ENCODE measurements around the gene DACT2.
"Not testable (repeated sequence)": the region's sequence is repeated elsewhere in the genome, so short reads cannot be mapped to it uniquely, and the experiment has no call there.

DACT2 gene

DNA sequence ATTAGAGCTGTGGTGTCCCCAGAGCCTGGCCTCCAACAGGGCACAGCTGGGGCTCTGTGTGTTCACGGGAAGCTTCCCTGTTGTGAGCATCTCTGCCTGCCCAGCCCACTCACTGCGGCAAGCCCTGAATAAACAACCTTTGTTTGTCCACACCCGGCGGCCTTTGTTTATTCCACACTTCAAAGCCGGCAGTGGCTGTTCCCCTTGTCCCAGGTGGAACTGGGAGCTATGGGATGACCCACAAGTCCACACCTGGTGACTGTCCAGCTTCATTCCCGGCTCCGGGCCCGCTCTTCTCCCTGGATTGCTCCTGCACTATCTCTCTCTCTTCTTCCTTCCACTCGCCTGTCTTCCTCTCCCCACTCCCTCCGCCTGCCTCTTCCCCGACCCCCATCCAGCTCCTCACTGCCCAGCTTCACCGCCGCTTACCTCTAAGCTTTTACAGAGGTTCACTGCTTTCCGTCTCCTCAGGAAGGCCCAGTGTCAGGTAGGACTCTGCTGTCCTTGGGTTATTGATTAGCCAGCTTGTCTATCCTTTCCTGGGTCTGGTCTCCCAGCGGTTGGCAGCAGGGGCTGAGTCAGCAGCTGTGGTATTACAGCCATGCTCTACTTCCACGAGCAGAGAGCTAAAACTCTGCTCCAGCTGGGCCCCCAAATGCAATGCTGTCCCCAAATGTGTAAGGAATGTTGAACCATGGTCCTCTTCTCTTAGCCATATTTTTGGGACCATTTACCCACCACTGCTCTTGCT is 17.8 kb downstream of the DACT2 start:
- DNase-seq (ENCODE audit: low read depth) = no peak

- no peak for DNase-seq (ENCODE audit: low read depth)
Observed at GRCh38 chr6:168300975-168301647, 18.5 kb downstream of the DACT2 start.

GRCh38 chr6:168299541-168300511 is 19.8 kb downstream of the DACT2 start:
- DNase-seq (ENCODE audit: low read depth) = no peak

- no peak for DNase-seq (ENCODE audit: low read depth)
Observed at GRCh38 chr6:168297643-168298042, 21.9 kb downstream of the DACT2 start.

- no peak for DNase-seq (ENCODE audit: low read depth)
Observed at GRCh38 chr6:168294901-168295300, 24.7 kb downstream of the DACT2 start.

DNA sequence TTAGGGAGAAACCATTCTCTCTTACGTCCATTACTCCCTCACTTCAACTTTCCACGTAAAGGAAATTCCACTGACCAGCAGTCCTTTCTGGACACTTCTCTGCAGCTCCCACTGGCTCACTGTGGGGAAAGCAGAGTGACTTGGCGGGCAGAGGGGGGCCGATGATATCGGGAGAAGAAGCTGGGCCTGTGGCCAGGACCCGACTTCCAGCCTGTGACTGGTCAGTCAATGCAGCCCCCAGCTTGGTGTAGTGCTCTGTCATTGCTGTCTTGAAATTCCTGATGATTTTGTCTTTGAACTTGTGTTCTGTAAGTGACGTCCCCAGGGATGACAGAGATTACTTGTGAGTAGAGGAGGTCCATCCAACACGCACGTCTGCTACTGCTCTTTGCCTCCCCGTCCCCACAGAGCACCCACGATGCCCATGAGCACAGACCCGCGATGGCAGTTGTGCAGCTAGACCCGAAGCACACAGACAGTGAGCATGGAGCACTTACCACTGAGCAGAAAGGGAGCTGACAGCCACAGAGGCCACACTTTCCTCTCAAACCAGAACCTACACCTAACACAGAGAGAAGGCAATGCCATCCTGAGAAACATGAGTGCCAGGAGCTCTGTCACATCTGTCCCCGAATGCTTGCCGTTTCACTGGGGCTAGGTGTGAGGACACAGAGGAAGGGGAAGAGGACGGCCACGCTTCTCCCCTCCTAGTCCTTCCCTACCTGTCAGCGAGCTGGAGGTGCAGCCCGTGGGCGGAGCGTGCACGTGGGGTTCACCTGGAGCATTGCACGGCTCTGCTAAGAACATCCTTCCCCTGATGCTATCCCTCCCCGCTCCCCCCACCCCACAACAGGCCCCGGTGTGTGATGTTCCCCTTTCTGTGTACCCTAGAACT is 25.7 kb downstream of the DACT2 start:
- no peak for DNase-seq (ENCODE audit: low read depth)

GRCh38 chr6:168292826-168293225 is 26.8 kb downstream of the DACT2 start:
- no peak for DNase-seq (ENCODE audit: low read depth)

DNA sequence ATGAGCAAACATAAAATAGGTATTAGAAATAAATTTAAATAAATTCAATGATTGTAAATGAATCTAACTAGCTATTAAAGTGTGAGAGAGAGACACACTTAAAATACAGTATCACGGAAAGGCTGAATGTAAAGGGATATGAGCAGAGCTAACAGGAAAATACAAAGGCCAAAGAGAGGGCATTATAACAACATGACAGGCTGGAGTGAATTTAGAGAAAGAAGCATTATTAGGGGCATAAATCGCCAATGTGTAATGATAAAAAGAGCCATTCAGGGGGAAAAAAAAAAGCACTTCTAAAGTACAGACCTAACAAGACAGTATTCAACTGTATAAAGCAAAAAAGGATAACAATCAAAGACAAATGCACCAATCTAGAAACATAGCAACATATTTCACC is 28.1 kb downstream of the DACT2 start:
- DNase-seq (ENCODE audit: low read depth) = no peak

DNA sequence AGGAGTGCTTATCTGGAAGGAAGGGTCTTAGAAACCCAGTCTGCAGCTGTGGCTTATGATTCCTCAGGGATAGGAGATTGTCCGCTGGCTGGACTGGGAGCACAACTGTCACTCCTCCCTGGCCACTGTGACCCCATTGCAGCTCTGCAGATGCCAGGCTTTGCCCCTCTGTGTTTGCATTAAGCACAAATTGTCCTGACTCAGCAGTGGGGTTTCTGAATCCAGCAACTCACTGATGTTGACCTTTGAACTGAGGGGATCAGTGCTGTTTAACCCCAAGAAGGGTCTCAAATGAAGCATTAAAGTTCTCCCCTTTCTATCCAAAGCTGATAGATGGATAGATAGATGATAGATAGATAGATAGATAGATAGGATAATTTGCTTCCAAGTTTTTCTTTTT is 29.5 kb downstream of the DACT2 start:
- no peak for DNase-seq (ENCODE audit: low read depth)

DNA sequence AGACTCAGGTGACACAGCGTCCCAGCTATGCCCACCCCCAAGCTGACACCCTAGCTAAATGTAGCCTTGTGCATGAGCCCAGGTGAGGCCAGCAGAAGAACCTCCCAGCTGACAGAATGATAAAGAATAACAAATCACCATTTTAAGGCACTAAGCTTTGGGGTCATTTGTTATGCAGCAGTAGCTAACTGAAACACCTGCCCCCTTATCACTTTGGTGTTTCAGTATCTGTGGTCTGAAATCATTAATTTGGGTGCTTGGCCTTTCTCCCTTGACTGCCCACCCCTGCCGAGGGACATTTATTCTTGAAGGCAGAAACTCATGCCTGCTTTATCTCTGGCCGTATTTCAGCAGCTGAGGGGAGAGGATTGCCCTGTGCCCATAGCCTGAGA is 30.0 kb downstream of the DACT2 start:
- no peak for DNase-seq (ENCODE audit: low read depth)

DNA sequence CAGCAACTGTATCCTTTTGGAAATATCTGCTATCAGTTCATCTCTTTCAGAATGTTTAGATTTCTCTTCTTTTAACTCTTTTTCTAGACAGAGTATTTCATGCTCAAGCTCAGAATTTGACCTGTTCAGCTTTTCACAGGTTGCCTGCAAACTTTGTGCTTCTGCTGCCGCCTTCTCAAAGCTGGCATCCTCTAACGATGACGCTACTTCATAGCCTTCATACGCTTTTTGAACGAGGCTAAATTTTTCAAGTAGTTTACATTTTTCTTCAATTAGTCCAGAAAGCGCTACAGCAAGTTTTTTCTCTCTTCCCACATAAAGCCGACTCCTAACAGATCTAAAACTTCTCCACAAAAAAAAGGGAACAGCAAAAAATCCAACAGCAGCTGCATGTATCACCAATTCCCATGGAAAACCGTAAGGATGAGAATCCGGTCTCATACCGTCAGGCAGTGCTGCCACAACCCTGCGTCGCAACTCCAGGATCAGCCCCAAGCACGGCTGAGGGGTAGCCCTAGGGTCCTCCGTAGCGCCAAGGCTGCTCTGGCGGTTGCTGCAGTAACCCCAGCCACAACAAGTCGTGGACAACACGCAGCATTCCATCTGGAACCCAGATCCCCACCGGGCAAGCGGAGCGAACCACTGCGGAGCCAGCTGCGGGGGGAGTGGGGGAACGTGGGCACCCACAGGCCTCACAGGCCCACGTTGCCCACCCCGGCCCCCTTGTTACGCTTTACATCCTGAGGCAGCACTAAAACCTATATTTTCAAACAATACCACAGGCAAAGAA is 30.6 kb downstream of the DACT2 start:
- no peak for DNase-seq (ENCODE audit: low read depth)

DNA sequence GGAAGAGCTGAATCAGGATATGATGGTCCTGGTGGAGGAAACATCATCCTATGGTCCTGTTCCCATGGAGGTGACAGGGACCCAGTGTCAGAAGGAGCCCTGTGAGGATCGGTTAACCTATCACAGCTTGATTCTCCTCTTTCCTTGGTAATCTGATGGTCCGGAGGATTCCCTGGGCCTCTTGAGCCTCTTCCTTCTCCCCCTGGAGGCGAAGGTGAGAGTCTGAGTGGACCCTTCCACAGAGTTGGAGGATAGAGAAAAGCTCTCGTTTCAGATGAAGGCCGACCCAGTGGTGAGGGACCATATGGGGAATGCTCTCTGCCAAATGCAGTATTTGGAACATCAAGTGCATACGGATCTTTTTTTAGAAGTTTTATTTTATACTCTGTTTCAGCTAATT is 32.1 kb downstream of the DACT2 start:
- DNase-seq (ENCODE audit: low read depth) = not testable (repeated sequence)

- not testable (repeated sequence) for DNase-seq (ENCODE audit: low read depth)
Observed at GRCh38 chr6:168286771-168287446, 32.7 kb downstream of the DACT2 start.

GRCh38 chr6:168286116-168286515 is 33.5 kb downstream of the DACT2 start:
- DNase-seq (ENCODE audit: low read depth) = no peak

GRCh38 chr6:168285456-168285855 is 34.1 kb downstream of the DACT2 start:
- no peak for DNase-seq (ENCODE audit: low read depth)

- DNase-seq (ENCODE audit: low read depth) = no peak
Observed at GRCh38 chr6:168284187-168284586, 35.4 kb downstream of the DACT2 start.

DNA sequence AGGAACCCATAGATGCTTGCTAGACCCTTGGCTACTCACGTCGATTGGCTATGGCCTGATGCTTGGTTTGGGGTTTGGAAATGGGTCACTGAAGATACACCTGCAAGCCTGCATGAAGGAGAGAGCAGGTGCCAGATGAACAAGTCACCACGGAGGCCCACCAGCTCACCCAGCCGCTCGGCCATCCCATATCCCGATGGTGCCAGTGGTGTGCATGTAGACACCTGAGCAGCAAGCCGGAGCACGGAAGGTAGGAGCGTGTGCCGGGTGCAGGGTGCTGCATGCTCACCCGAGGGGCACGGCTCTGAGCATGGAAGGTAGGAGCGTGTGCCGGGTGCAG is 35.9 kb downstream of the DACT2 start:
- DNase-seq (ENCODE audit: low read depth) = no peak

GRCh38 chr6:168282985-168283685 is 36.4 kb downstream of the DACT2 start:
- no peak for DNase-seq (ENCODE audit: low read depth)

DNA sequence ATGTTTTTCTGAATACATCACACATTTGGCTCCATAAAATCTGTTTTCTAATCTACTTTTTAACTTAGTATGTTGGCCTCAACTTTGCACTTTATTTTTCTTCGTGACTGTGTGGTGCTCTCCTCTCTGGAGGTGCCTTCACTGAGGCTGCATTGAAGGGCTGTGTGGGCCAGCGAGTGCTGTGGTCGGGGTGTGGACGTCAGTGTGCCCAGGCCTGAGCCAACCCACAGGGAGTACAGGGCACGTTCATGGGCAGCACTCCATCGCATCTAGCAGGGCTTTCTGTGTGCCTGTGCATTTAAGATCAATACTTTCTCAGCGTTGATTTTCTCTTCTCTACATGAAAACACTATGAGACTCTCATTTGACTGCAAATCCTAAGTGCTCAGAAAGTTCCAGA is 37.8 kb downstream of the DACT2 start:
- DNase-seq (ENCODE audit: low read depth) = no peak

DNA sequence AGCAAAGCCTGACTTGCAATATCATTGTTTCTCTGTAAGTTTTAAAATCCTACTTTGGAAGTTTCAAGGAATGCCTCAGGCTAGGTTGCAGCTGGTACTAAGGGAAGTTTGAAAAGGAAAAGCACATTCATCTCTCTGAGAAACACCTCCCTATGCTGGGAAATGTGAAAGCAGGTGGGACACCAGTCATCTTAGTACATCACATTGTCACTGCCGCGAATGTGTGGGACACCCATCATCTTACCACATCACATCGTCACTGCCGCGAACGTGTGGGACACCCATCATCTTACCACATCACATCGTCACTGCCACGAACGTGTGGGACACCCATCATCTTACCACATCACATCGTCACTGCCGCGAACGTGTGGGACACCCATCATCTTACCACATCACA is 38.3 kb downstream of the DACT2 start:
- not testable (repeated sequence) for DNase-seq (ENCODE audit: low read depth)
